Measurements from ENCODE around the gene WAC. TPM values are rescaled to one million over a fixed set of nuclear protein-coding genes. Genes with fewer than 3 reads are reported as not detected.
"Not testable (repeated sequence)": the region's sequence is repeated elsewhere in the genome, so short reads cannot be mapped to it uniquely, and the experiment has no call there.

Gene WAC
- total RNA-seq, 2 experiments from 2014 or later, result 95.2 to 102 TPM

DNA sequence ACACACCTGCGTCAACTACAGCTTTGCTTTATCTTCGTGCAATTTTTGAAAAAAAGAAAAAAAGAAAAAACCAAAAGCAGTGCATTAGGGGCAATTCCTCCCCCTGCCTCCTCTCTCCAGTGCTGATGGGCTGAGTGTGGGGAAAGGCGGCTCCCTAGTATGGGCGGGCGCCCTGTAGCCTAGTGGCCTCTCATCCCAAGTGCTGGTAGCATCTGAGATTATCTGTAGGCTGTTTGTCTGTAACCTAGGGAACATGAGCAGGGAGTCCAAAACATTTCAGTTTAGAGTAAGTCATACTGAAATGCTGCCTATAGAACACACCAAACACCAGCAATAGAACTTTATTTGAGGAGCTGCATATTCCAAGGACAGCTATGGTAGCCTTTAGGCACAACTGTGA is 119.8 kb downstream of the WAC start:
- no peak overlapping the region for H3K27ac Mint-ChIP-seq
- POLR2A ChIA-PET, result no interaction called here
- no peaks in the 10 kb centered on the region for H3K4me1 Mint-ChIP-seq (ENCODE audit: low read depth)
- no peak overlapping the region for H3K4me3 Mint-ChIP-seq
- DNase-seq (no peak), ATAC-seq (no peak)
- H3K9me3 Mint-ChIP-seq, result no peaks in the 10 kb centered on the region
- intact Hi-C loops (cut with micrococcal nuclease), result no loop called here
- CTCF ChIA-PET, result interaction anchor here (1.4 to 1.8 kb wide), 3 partner anchors 11 to 24 kb away, joined by 5 to 7 read pairs (median 6); no protein-coding TSS in a partner anchor
- no peaks in the 10 kb centered on the region for H3K36me3 Mint-ChIP-seq (ENCODE audit: low read depth)
- TF ChIP-seq, protein P1, sequence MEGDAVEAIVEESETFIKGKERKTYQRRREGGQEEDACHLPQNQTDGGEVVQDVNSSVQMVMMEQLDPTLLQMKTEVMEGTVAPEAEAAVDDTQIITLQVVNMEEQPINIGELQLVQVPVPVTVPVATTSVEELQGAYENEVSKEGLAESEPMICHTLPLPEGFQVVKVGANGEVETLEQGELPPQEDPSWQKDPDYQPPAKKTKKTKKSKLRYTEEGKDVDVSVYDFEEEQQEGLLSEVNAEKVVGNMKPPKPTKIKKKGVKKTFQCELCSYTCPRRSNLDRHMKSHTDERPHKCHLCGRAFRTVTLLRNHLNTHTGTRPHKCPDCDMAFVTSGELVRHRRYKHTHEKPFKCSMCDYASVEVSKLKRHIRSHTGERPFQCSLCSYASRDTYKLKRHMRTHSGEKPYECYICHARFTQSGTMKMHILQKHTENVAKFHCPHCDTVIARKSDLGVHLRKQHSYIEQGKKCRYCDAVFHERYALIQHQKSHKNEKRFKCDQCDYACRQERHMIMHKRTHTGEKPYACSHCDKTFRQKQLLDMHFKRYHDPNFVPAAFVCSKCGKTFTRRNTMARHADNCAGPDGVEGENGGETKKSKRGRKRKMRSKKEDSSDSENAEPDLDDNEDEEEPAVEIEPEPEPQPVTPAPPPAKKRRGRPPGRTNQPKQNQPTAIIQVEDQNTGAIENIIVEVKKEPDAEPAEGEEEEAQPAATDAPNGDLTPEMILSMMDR (IDR thresholded peaks at IDR 0.05), result no peak
- peaks cover 6% of the 10 kb centered on the region for H3K27me3 Mint-ChIP-seq

DNA sequence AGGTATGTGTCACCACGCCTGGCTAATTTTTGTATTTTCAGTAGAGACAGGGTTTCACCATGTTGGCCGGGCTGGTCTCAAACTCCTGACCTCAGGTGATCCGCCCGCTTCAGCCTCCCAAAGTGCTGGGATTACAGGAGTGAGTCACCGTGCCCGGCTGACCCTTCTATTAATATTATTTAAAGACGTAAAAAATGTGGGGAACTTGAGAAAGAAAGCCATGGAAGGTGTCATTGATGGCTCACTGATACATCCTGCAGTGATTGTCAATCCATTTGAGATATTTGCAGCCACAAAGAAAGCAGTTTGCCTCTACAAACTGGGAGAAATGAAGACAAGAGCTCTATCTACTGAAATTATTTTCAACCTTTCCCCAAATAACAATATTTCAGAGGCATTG is 125.9 kb downstream of the WAC start:
- H3K4me3 Mint-ChIP-seq; H3K9me3 Mint-ChIP-seq; intact Hi-C loops (cut with micrococcal nuclease); H3K27ac Mint-ChIP-seq; H3K36me3 Mint-ChIP-seq (ENCODE audit: low read depth); H3K27me3 Mint-ChIP-seq; POLR2A ChIA-PET; ATAC-seq; DNase-seq; H3K4me1 Mint-ChIP-seq (ENCODE audit: low read depth); CTCF ChIA-PET: not testable (repeated sequence)

DNA sequence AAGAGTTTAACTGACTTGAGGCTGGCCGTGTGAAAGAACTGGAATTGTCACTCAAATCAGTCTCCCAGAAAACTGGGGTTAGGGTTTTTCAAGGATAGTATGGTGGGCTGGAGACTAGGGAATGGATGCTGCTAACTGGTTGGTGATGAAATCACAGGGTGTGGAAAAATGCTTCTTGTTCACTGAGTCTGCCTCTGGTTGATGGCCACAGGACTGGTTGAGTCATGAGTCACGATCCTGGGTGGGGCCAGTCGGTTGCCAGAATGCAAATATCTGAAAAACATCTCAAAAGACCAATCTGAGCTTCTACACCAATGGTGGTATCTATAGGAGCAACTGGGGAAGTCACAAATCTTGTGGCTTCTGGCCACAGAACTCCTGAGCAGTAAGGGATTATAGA is 128.1 kb downstream of the WAC start:
- POLR2A ChIA-PET, result no interaction called here
- H3K27ac Mint-ChIP-seq, result no peak overlapping the region

DNA sequence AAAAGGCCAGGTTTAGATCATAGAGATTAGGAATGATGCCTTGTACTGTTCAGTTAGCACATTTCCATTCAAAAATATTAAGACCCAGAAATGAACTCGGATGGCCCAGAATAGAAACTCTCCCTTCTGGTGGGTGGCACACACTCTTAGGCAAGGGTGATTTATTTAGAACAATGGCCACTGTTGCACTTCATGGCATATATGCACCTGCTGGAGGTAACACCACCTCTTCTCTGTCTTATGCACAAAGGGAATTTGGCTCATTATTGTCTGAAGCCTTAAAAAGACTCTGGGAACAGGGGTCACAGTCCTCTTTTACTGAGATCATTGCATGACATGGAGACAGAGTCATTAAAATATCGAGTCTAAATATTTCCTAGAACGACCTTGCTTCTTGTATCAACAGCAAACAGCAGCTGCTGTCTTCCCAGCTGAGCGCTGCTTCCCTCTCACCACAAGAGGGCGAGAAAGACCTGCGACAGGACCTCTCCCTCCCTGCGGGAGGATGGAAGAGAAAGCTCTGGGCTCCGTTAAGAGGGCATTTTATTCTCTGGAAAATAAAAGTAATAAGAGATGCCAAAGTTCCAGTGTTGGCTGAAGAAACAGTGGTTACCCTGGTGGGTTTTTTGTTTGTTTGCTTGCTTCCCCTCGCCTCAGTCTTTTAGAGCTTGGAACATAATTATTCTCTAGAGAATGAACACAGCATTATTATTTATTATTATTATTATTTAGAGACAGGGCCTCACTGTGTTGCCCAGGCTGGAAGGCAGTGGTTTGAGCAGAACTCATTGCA is 130.9 kb downstream of the WAC start:
- POLR2A ChIA-PET, result no interaction called here
- Mint-ChIP-seq H3K27ac (no peak overlapping the region), H3K4me3 (no peak overlapping the region), H3K9me3 (no peaks in the 10 kb centered on the region), H3K4me1 (ENCODE audit: low read depth) (peaks cover 7% of the 10 kb centered on the region), H3K27me3 (peaks cover 37% of the 10 kb centered on the region), H3K36me3 (ENCODE audit: low read depth) (no peaks in the 10 kb centered on the region)
- DNase-seq (peak; percentile 76), ATAC-seq (peak; percentile 79)
- CTCF ChIA-PET, result interaction anchor here (0.6 to 2.5 kb wide), 44 partner anchors 10 to 833 kb away, joined by 3 to 38 read pairs (median 4); partner anchors contain the start of gene BAMBI
- intact Hi-C loops (cut with micrococcal nuclease), result loop anchor here (2.0 to 5.0 kb wide), 2 partner anchors 329 to 641 kb away; no protein-coding TSS in a partner anchor
- TF ChIP-seq, protein P1 (IDR thresholded peaks at IDR 0.05), result peak; percentile 94

More for the DNA sequence above, 128.1 kb downstream of the WAC start:
- CTCF ChIA-PET, result interaction anchor here (1.2 kb wide), 1 partner anchor 644 kb away, joined by 5 read pairs; no protein-coding TSS in a partner anchor
- TF ChIP-seq, protein P1 (IDR thresholded peaks at IDR 0.05), result no peak
- intact Hi-C loops (cut with micrococcal nuclease), result loop anchor here (5.0 kb wide), 1 partner anchor 331 kb away; no protein-coding TSS in a partner anchor
- no peaks in the 10 kb centered on the region for H3K36me3 Mint-ChIP-seq (ENCODE audit: low read depth)
- peaks cover 12% of the 10 kb centered on the region for H3K27me3 Mint-ChIP-seq
- no peak for DNase-seq
- no peak overlapping the region for H3K4me3 Mint-ChIP-seq
- ATAC-seq, result no peak
- H3K9me3 Mint-ChIP-seq, result no peaks in the 10 kb centered on the region
- no peaks in the 10 kb centered on the region for H3K4me1 Mint-ChIP-seq (ENCODE audit: low read depth)

DNA sequence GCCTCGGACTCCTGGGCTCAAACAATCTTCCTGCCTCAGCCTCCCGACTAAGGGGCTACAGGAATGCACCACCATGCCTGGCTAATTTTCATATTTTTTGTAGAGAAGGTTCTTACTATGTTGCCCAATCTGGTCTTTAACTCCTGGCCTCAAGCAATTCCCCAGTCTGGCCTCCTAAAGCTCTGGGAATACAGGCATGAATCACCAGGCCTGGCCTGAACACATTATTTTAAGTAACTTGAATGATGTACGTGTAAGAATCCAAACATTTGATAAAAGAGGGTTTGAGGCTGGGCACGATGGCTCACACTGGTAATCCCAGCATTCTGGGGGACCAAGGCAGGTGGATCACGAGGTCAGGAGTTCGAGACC is 131.4 kb downstream of the WAC start:
- intact Hi-C loops (cut with micrococcal nuclease), result loop anchor here (5.0 kb wide), 1 partner anchor 328 kb away; no protein-coding TSS in a partner anchor
- H3K27me3 Mint-ChIP-seq, result peaks cover 42% of the 10 kb centered on the region
- ChIA-PET POLR2A (no interaction called here), CTCF (interaction anchor here (0.6 to 2.5 kb wide), 44 partner anchors 10 to 832 kb away, joined by 3 to 38 read pairs (median 4); partner anchors contain the start of gene BAMBI)
- ATAC-seq (no peak), DNase-seq (no peak)
- TF ChIP-seq, protein P1 (IDR thresholded peaks at IDR 0.05), result no peak
- H3K9me3 Mint-ChIP-seq, result no peaks in the 10 kb centered on the region
- no peak overlapping the region for H3K4me3 Mint-ChIP-seq
- no peaks in the 10 kb centered on the region for H3K36me3 Mint-ChIP-seq (ENCODE audit: low read depth)
- no peak overlapping the region for H3K27ac Mint-ChIP-seq
- H3K4me1 Mint-ChIP-seq (ENCODE audit: low read depth), result peaks cover 13% of the 10 kb centered on the region
